SU-DHL-6 (cell line): ENCODE measurements around the gene SDR42E1.

ENCODE experiments used
- H2AFZ ChIP-seq: fragments of 200-600 bp; sonication (generic); 2 replicates; pipeline ENCODE4 v1.6.1; 2014; ENCODE audit warnings: low read depth, mild to moderate bottlenecking, moderate library complexity, mixed read lengths, antibody characterized with exemption, low read length; ENCODE audit not compliant: severe bottlenecking
- H3F3A ChIP-seq: fragments of 200-600 bp; shearing (Covaris generic); 2 replicates; pipeline ENCODE4 v1.6.0; 2016; ENCODE audit warnings: antibody characterized with exemption, mild to moderate bottlenecking; ENCODE audit not compliant: insufficient read depth
- H3K27ac ChIP-seq: fragments of 200-600 bp; sonication (generic); 2 replicates; pipeline ENCODE4 v1.5.1; 2016; ENCODE audit warnings: low read depth, mild to moderate bottlenecking, low read length, moderate library complexity, mixed read lengths
- H3K27me3 ChIP-seq: fragments of 200-600 bp; sonication (generic), shearing (Covaris generic); 2 replicates; pipeline ENCODE4 v1.6.0; 2014; ENCODE audit warnings: mild to moderate bottlenecking, low read length
- H3K36me3 ChIP-seq: fragments of 200-600 bp; sonication (generic); 2 replicates; pipeline ENCODE4 v1.6.1; 2014; ENCODE audit warnings: mild to moderate bottlenecking, low read length, mixed read lengths
- H3K4me2 ChIP-seq: fragments of 300-600, 200-600 bp; shearing (Covaris generic), sonication (generic); 2 replicates; pipeline ENCODE4 v1.6.0; 2014; ENCODE audit warnings: low read length, low read depth, mild to moderate bottlenecking; ENCODE audit not compliant: poor library complexity, severe bottlenecking
- H3K4me3 ChIP-seq: fragments of 200-600 bp; sonication (generic); 2 replicates; pipeline ENCODE4 v1.5.1; 2014; ENCODE audit warnings: antibody characterized with exemption, low read length, mild to moderate bottlenecking, mixed read lengths; ENCODE audit not compliant: insufficient read depth, poor library complexity, severe bottlenecking
- H3K79me2 ChIP-seq: fragments of 200-600 bp; sonication (generic); 2 replicates; pipeline ENCODE4 v1.6.1; 2014; ENCODE audit warnings: mild to moderate bottlenecking, low read length, moderate library complexity; ENCODE audit not compliant: insufficient read depth
- H3K9ac ChIP-seq: fragments of 200-600 bp; sonication (generic); 2 replicates; pipeline ENCODE4 v1.7.0; 2014; ENCODE audit warnings: mild to moderate bottlenecking, low read length
- H3K9me2 ChIP-seq: fragments of 200-600 bp; sonication (generic); replicated peaks from 2 replicates; pipeline ENCODE4 v1.6.1; 2014; ENCODE audit warnings: low read length; ENCODE audit not compliant: insufficient read depth
- H3K9me3 ChIP-seq: fragments of 200-600 bp; sonication (generic); 2 replicates; pipeline ENCODE4 v1.6.1; 2014; ENCODE audit warnings: low read length, mixed read lengths; ENCODE audit not compliant: insufficient read depth
- H4K20me1 ChIP-seq: fragments of 200-600 bp; sonication (generic); 2 replicates; pipeline ENCODE4 v1.6.1; 2014; ENCODE audit warnings: low read depth, mild to moderate bottlenecking, antibody characterized with exemption, low read length, moderate library complexity, mixed read lengths
- EZH2phosphoT487 ChIP-seq: fragments of 200-600 bp; sonication (generic), shearing (Covaris generic); conservative IDR thresholded peaks from 2 replicates; pipeline ENCODE4 v1.6.1; 2018; ENCODE audit warnings: mild to moderate bottlenecking, antibody characterized with exemption, low read length, moderate library complexity, mixed read lengths
- TF ChIP-seq, protein P1 (sequence below): fragments of 200-600 bp; sonication (generic); IDR thresholded peaks from one replicate; pipeline ENCODE4 v1.5.1; 2017; ENCODE audit warnings: antibody characterized with exemption, mild to moderate bottlenecking, low read length, moderate library complexity; ENCODE audit not compliant: insufficient read depth, poor library complexity, severe bottlenecking

The SDR42E1 gene

GRCh38 chr16:82056550-82056896 is 45.3 kb upstream of the SDR42E1 start:
- no peaks in the 10 kb centered on the region for H4K20me1 ChIP-seq
- TF ChIP-seq EZH2phosphoT487 = no peak
- TF ChIP-seq, protein P1, sequence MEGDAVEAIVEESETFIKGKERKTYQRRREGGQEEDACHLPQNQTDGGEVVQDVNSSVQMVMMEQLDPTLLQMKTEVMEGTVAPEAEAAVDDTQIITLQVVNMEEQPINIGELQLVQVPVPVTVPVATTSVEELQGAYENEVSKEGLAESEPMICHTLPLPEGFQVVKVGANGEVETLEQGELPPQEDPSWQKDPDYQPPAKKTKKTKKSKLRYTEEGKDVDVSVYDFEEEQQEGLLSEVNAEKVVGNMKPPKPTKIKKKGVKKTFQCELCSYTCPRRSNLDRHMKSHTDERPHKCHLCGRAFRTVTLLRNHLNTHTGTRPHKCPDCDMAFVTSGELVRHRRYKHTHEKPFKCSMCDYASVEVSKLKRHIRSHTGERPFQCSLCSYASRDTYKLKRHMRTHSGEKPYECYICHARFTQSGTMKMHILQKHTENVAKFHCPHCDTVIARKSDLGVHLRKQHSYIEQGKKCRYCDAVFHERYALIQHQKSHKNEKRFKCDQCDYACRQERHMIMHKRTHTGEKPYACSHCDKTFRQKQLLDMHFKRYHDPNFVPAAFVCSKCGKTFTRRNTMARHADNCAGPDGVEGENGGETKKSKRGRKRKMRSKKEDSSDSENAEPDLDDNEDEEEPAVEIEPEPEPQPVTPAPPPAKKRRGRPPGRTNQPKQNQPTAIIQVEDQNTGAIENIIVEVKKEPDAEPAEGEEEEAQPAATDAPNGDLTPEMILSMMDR = no peak
- no peaks in the 10 kb centered on the region for H3K36me3 ChIP-seq
- no peak overlapping the region for H2AFZ ChIP-seq
- no peaks in the 10 kb centered on the region for H3K79me2 ChIP-seq
- no peak overlapping the region for H3K27ac ChIP-seq
- H3K4me2 ChIP-seq = no peak overlapping the region
- H3F3A ChIP-seq = no peaks in the 10 kb centered on the region
- no peaks in the 10 kb centered on the region for H3K9me3 ChIP-seq
- H3K9ac ChIP-seq = no peak overlapping the region
- H3K9me2 ChIP-seq = no peaks in the 10 kb centered on the region
- no peaks in the 10 kb centered on the region for H3K27me3 ChIP-seq
- no peak overlapping the region for H3K4me3 ChIP-seq

DNA sequence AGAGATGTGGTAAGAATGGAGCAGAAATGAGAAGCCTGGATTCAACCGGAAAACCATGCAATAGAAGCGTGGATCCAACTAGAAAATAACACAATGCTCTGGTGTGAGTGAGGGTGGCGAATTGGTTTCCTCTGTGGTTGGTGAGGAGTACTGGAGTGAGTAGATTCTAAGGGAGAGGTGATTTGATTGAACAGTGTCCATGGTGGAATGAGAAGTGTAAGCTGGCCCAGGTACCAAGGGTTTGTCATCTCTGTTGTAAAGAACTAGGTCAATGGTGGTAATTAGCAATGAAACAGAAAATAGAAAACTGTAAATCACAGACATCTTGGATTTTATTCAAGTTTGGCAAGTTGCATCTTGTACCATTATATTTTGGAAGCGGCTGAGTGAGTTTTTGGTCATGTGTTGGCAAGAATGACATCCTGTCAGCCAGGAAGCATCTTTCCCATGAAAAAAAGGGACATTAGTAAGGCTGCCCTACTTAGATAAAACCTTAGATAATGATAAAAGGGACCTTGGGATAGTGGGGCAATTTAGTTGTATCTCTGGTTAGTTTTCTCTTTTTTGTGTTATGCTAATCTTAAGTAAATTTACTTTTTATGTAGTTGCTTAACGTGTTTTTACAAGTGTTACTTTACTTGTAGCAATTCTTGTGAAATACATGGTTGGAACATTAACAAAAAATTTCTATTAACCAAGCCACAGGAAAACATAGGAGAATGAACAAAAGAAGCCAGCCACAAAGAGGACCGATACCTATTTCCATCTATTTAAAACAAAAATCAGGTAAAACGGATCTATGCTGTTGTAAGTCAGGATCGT is 44.7 kb upstream of the SDR42E1 start:
- no peak overlapping the region for H3K4me3 ChIP-seq
- H3K4me2 ChIP-seq = no peak overlapping the region
- no peak overlapping the region for H3K27ac ChIP-seq
- no peaks in the 10 kb centered on the region for H4K20me1 ChIP-seq
- H3K27me3 ChIP-seq = no peaks in the 10 kb centered on the region
- TF ChIP-seq, protein P1 = no peak
- no peak for TF ChIP-seq EZH2phosphoT487
- H3K9me2 ChIP-seq = no peaks in the 10 kb centered on the region
- H3K9ac ChIP-seq = no peak overlapping the region
- no peaks in the 10 kb centered on the region for H3K36me3 ChIP-seq
- H3K9me3 ChIP-seq = no peaks in the 10 kb centered on the region
- H3K79me2 ChIP-seq = no peaks in the 10 kb centered on the region
- no peaks in the 10 kb centered on the region for H3F3A ChIP-seq
- no peak overlapping the region for H2AFZ ChIP-seq

DNA sequence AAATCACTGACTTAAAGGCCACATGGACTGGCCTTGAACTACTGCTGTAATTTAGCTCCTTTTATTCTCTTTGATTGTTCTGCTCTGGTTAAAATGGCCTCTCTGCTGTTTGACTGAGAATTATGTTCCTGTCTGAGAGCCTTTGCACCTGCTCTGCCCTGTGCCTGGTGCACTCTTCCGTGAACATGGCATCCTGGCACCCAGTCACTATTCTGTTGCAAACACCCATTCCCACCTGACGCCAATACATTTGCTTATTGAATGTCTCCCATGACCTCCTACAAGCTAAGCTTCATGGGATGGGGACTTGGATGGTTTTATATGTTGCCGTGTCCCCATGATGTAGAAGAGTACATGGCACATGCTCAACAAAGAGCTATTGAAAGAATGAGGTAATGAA is 43.8 kb upstream of the SDR42E1 start:
- TF ChIP-seq, protein P1 = no peak
- TF ChIP-seq EZH2phosphoT487 = no peak
- Histone ChIP-seq H3K9ac (no peak overlapping the region), H3K4me2 (no peak overlapping the region), H2AFZ (no peak overlapping the region), H4K20me1 (no peaks in the 10 kb centered on the region), H3F3A (no peaks in the 10 kb centered on the region), H3K79me2 (no peaks in the 10 kb centered on the region), H3K9me2 (no peaks in the 10 kb centered on the region), H3K4me3 (no peak overlapping the region), H3K27ac (no peak overlapping the region), H3K36me3 (no peaks in the 10 kb centered on the region), H3K9me3 (no peaks in the 10 kb centered on the region), H3K27me3 (no peaks in the 10 kb centered on the region)
